ENCODE data around the gene HTR3D.
A peak's percentile ranks its signal among the peaks of the same experiment; 100 is the strongest.
"Not testable (repeated sequence)": the region's sequence is repeated elsewhere in the genome, so short reads cannot be mapped to it uniquely, and the experiment has no call there.

The HTR3D gene

DNA sequence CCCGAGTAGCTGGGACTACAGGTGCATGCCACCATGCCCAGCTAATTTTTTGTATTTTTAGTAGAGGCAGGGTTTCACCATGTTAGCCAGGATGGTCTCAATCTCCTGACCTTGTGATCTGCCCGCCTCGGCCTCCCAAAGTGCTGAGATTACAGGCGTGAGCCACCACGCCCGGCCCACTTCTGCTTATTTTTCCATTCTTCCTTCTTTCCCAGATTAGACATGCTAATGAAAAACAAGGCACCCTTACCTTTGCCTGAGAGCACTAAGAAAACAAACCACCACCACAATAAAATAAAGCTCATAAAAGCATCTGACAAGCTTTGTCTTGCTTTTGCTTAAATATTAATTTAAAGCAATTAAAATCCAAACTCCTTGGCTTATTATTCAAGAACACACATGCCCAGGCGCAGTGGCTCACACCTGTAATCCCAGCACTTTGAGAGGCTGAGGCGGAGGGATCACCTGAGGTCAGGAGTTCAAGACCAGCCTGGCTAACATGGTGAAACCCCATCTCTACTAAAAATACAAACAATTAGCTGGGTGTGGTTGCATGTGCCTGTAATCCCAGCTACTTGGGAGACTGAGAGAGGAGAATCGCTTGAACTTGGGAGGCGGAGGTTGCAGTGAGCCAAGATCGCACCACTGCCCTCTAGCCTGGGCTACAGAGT, 24.3 kb upstream of the HTR3D start:
- H3K27me3 Mint-ChIP-seq; H3K9me3 Mint-ChIP-seq; H3K36me3 Mint-ChIP-seq; ATAC-seq (ENCODE audit: low read depth); H3K27ac Mint-ChIP-seq; DNase-seq (ENCODE audit: low spot score in 2 of 2): not testable (repeated sequence)
- H3K4me1 Mint-ChIP-seq, result peaks cover 24% of the 10 kb centered on the region
- H3K4me3 Mint-ChIP-seq, result peak overlapping the region; percentile 6

GRCh38 chr3:184008161-184008560, 23.4 kb upstream of the HTR3D start:
- Mint-ChIP-seq H3K27me3 (no peaks in the 10 kb centered on the region), H3K9me3 (no peaks in the 10 kb centered on the region), H3K4me1 (peaks cover 24% of the 10 kb centered on the region), H3K4me3 (no peak overlapping the region), H3K36me3 (peaks cover 7% of the 10 kb centered on the region), H3K27ac (no peak overlapping the region)
- no peak for DNase-seq (ENCODE audit: low spot score in 2 of 2)
- no peak for ATAC-seq (ENCODE audit: low read depth)

DNA sequence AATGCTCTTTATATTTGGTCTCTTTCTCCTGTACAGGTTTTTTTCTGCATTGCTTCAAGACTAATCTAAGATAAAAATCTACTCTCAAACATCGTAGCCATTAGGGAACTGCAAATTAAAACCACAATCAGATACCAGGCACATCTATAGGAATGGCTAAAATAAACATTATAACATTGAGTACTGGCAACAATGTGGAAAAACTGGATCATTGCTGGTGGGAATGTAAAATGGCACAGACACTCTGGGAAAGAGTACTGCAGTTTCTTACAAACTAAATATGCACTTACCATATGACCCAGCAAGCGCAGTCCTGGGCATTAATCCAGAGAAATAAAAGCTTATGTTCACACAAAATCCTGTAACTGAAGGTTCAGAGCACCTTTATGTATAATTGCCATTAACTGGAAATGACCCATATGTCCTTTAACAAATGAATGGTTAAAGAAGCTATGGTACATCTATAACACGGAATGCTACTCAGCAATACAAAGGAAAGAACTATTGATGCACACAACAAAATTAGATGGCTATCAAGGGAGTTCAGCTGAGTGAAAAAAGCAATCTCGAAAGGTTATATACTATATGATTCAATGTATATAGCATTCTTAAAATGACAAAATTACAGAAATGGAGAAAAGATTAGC, 20.2 kb upstream of the HTR3D start:
- no peak overlapping the region for H3K27ac Mint-ChIP-seq
- no peaks in the 10 kb centered on the region for H3K9me3 Mint-ChIP-seq
- H3K4me1 Mint-ChIP-seq, result peaks cover 20% of the 10 kb centered on the region
- no peak for ATAC-seq (ENCODE audit: low read depth)
- H3K4me3 Mint-ChIP-seq, result no peak overlapping the region
- no peaks in the 10 kb centered on the region for H3K27me3 Mint-ChIP-seq
- no peak for DNase-seq (ENCODE audit: low spot score in 2 of 2)
- H3K36me3 Mint-ChIP-seq, result peaks cover 7% of the 10 kb centered on the region

DNA sequence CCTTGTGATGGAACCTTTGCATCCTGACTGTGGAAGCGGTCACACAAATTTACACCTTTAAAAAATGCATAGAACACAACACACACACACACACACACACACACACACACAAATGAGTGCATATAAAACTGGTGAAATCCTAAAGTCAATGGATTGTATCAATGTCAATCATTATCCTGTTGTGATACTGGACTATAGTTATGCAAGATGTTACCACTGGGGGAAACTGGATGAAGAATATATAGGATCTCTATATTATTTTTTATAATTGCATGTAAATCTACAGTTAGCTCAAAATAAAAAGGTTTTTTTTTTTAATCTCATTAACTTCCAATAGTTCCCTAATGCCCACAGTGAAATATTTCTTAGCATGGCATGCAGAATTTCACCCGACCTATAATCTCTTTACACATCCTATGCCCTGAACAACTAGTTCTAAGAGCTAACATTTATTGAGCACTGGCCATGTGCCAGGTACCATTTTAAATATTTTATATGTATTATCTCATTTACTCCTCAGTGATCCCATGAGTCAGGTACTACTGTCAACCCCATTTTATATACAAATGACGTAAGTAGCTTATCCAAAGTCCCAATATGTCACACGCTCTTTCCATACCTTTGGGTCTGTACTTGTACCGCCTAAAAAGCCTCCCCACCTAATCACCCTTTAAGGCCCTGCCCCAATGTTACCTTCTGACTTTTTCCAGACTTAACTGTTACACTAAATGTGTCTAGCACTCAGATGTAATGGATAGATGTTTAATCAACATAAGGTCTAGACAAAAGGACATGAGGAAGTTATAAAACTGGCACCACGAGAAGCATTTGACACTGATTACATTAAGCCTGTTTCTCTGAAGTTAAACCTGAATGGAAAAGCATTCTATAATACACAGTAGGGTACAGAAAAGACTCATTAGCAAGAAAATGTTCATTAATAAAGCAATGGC, 19.3 kb upstream of the HTR3D start:
- Mint-ChIP-seq H3K36me3 (peaks cover 7% of the 10 kb centered on the region), H3K4me3 (no peak overlapping the region), H3K9me3 (no peaks in the 10 kb centered on the region), H3K27me3 (no peaks in the 10 kb centered on the region), H3K4me1 (peaks cover 21% of the 10 kb centered on the region), H3K27ac (no peak overlapping the region)
- DNase-seq (ENCODE audit: low spot score in 2 of 2) (no peak), ATAC-seq (ENCODE audit: low read depth) (no peak)

DNA sequence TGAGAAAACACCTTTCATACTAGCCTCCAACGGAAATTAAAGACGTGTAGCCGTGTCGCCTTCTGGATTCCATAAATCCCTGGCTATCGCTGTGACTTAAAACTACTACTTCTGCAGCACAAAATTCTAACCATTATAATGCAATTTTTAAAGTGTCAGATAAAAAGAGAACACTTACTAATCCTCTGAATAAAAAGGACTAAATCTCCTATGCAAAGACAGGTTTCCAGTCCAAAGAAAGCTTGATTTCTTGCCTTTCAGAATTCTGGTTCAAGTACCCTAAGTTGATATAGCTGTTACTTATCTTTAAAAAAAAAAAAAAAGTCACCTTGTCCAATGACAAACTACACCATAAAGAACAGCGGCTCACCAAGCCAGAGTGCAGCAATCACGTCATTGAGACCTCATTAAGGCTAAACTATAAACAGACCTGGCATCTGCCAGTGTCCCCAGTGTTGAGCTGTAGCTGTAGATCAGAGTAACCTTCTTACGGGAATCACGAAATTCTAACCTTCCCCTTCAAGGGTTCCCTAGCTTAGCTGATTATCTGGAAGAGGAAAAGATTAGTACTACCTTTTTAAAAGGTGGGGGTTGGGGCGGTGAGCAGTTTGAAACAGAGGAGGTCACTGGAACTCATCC, 16.0 kb upstream of the HTR3D start:
- Mint-ChIP-seq H3K27me3 (peaks cover 4% of the 10 kb centered on the region), H3K4me3 (no peak overlapping the region), H3K4me1 (peaks cover 15% of the 10 kb centered on the region), H3K9me3 (no peaks in the 10 kb centered on the region), H3K36me3 (peaks cover 5% of the 10 kb centered on the region), H3K27ac (no peak overlapping the region)
- ATAC-seq (ENCODE audit: low read depth), result no peak
- no peak for DNase-seq (ENCODE audit: low spot score in 2 of 2)

DNA sequence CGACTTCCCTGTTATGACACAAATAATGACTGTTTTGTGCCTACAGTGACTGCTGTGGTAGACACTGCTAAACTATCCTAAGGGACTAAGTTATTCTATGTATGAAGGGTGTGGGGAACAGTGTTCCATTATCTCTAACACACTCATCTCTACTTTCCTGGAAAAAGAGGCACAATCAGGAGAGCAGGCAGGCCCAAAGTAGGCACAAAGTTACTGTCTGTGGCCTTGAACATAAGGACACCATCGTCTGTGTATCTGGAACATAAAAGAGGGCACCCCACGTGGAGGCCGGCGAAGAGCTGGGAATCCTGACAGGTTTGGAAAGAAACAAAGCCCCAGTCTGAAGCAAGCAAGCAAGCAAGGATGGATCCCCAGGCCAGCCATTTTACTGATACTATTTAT, 15.4 kb upstream of the HTR3D start:
- H3K4me3 Mint-ChIP-seq, result peak overlapping the region; percentile 48
- H3K27me3 Mint-ChIP-seq, result peaks cover 7% of the 10 kb centered on the region
- peaks cover 2% of the 10 kb centered on the region for H3K36me3 Mint-ChIP-seq
- H3K4me1 Mint-ChIP-seq, result peaks cover 15% of the 10 kb centered on the region
- no peak overlapping the region for H3K27ac Mint-ChIP-seq
- DNase-seq (ENCODE audit: low spot score in 2 of 2), result no peak
- no peaks in the 10 kb centered on the region for H3K9me3 Mint-ChIP-seq
- ATAC-seq (ENCODE audit: low read depth), result no peak

GRCh38 chr3:184016811-184017671, 14.5 kb upstream of the HTR3D start:
- H3K27ac Mint-ChIP-seq, result peak overlapping the region; percentile 84
- no peaks in the 10 kb centered on the region for H3K9me3 Mint-ChIP-seq
- H3K36me3 Mint-ChIP-seq, result peaks cover 1% of the 10 kb centered on the region
- H3K27me3 Mint-ChIP-seq, result peaks cover 10% of the 10 kb centered on the region
- ATAC-seq (ENCODE audit: low read depth), result peak; percentile 72
- H3K4me3 Mint-ChIP-seq, result peak overlapping the region; percentile 99
- H3K4me1 Mint-ChIP-seq, result peaks cover 15% of the 10 kb centered on the region
- peak; percentile 54 to 66 for DNase-seq (ENCODE audit: low spot score in 2 of 2)

GRCh38 chr3:184017672-184018423, 13.7 kb upstream of the HTR3D start, which contains the start of gene ABCC5:
TSS of gene ABCC5 (minus strand) at chr3:184017884. CDS start at chr3:184014392, 3,492 bp downstream.
- DNase-seq (ENCODE audit: low spot score in 2 of 2) (peak; percentile 64 to 70), ATAC-seq (ENCODE audit: low read depth) (peak; percentile 93)
- peaks cover 10% of the 10 kb centered on the region for H3K27me3 Mint-ChIP-seq
- peaks cover 1% of the 10 kb centered on the region for H3K36me3 Mint-ChIP-seq
- H3K4me3 Mint-ChIP-seq, result peak within 1 kb of the TSS; percentile 99
- no peaks in the 10 kb centered on the region for H3K9me3 Mint-ChIP-seq
- peaks cover 15% of the 10 kb centered on the region for H3K4me1 Mint-ChIP-seq
- H3K27ac Mint-ChIP-seq, result peak within 1 kb of the TSS; percentile 84

- peaks cover 15% of the 10 kb centered on the region for H3K4me1 Mint-ChIP-seq
- peaks cover 1% of the 10 kb centered on the region for H3K36me3 Mint-ChIP-seq
- H3K9me3 Mint-ChIP-seq, result no peaks in the 10 kb centered on the region
- ATAC-seq (ENCODE audit: low read depth) (no peak), DNase-seq (ENCODE audit: low spot score in 2 of 2) (no peak)
- H3K27ac Mint-ChIP-seq, result peak overlapping the region; percentile 84
- peak overlapping the region; percentile 99 for H3K4me3 Mint-ChIP-seq
- H3K27me3 Mint-ChIP-seq, result peaks cover 11% of the 10 kb centered on the region
Observed at GRCh38 chr3:184018424-184018973, 13.0 kb upstream of the HTR3D start.

GRCh38 chr3:184022323-184022722, 9.2 kb upstream of the HTR3D start:
- Mint-ChIP-seq H3K27me3 (peaks cover 17% of the 10 kb centered on the region), H3K4me3 (no peak overlapping the region), H3K4me1 (peaks cover 6% of the 10 kb centered on the region), H3K27ac (no peak overlapping the region), H3K9me3 (no peaks in the 10 kb centered on the region), H3K36me3 (no peaks in the 10 kb centered on the region)
- DNase-seq (ENCODE audit: low spot score in 2 of 2) (no peak), ATAC-seq (ENCODE audit: low read depth) (no peak)

DNA sequence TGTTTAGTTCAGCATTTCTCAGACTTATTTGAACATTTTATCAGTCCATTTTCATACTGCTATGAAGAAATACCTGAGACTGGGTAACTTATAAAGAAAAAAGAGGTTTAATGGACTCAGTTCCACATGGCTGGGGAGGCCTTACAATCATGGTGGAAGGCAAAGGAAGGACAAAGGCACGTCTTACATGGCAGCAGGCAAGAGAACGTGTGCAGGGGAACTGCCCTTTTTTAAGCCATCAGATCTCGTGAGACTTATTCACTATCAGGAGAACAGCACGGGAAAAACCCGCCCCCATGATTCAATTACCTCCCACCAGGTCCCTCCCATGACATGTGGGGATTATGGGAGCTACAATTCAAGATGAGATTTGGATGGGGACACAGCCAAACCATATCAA, 6.3 kb upstream of the HTR3D start:
- H3K27me3 Mint-ChIP-seq, result peaks cover 13% of the 10 kb centered on the region
- not testable (repeated sequence) for H3K4me1 Mint-ChIP-seq; H3K27ac Mint-ChIP-seq; H3K36me3 Mint-ChIP-seq; ATAC-seq (ENCODE audit: low read depth); H3K9me3 Mint-ChIP-seq; DNase-seq (ENCODE audit: low spot score in 2 of 2); H3K4me3 Mint-ChIP-seq

- H3K4me1 Mint-ChIP-seq; H3K9me3 Mint-ChIP-seq; H3K27me3 Mint-ChIP-seq; ATAC-seq (ENCODE audit: low read depth); H3K27ac Mint-ChIP-seq; H3K4me3 Mint-ChIP-seq; DNase-seq (ENCODE audit: low spot score in 2 of 2); H3K36me3 Mint-ChIP-seq: not testable (repeated sequence)
Observed at GRCh38 chr3:184028275-184028890, 3.2 kb upstream of the HTR3D start.
